H1 (cell line): ENCODE data around the gene ARHGAP10. TPM values are rescaled to one million over a fixed set of nuclear protein-coding genes. Genes with fewer than 3 reads are reported as not detected.

Experiments
- EGR1 ChIP-seq: IDR thresholded peaks from 2 replicates; pipeline ENCODE4 v1.6.1; 2011; ENCODE audit warnings: low read depth, low read length, borderline replicate concordance
- HDAC6 ChIP-seq: IDR thresholded peaks from one replicate; pipeline ENCODE4 v1.7.1; 2012; ENCODE audit warnings: low read depth, mild to moderate bottlenecking, inconsistent platforms, low read length, moderate library complexity
- NANOG ChIP-seq: IDR thresholded peaks from 2 replicates; pipeline ENCODE4 v1.6.1; 2011; ENCODE audit warnings: low read length, low read depth, mild to moderate bottlenecking, inconsistent platforms; ENCODE audit not compliant: insufficient read depth, poor library complexity, severe bottlenecking
- polyA plus RNA-seq, 7 experiments: library from polyadenylated mRNA; depleted of rRNA in 3 of 7; stranded (reverse) in 5 of 7; unstranded in 2 of 7; fragments of >200 nt in 5 of 7; fragments of 200-250 nt in 2 of 7; gene quantifications; 1 replicate in 5 of 7; 2 replicates in 1 of 7; 4 replicates in 1 of 7; pipeline versions ENCODE4 v1.2.1 to v1.2.3, GENCODE V29; 2011 to 2013; ENCODE audit warnings: missing spikeins in 2 of 7, mixed read lengths in 2 of 7
- total RNA-seq: library from RNA; stranded (reverse); fragmentation: NEBNext Ultra II Directional; extraction: Animal tissue kit (Norgen Biotek cat#: 25700); gene quantifications from 2 replicates; pipeline ENCODE4 v1.2.1, GENCODE V29; 2021

Gene ARHGAP10
- total and polyA plus RNA-seq, 2 of the 8 experiments (the other 6 are each of a cell fraction or from before 2014, with no cell fraction given), result 3.7 to 6.1 TPM

DNA sequence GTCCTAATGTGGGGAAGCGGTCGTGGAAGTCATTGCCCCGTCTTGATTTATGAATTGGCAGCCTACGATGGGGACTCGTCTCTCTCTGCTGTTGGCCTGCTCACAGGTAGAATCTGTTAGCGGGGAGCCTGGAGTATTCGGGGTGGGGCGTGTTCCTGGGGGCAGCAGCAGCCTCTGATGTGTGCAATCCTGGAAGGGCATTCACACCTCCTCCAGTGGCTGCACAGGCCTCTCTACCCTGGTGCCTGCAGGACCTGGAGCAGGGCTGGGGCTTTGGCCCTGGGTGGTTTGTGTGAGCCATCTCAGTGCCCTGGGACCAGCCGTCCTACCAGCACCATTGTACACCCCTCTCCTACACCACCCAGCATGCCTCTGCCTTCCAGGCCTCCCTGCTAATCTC, 340.9 kb downstream of the ARHGAP10 start (continued):
- TF ChIP-seq HDAC6 (no peak), NANOG (no peak), EGR1 (no peak)
